Fibroblast of skin of abdomen (primary cell): Measurements from ENCODE around the gene ACAD10. TPM values are rescaled to one million over a fixed set of nuclear protein-coding genes. Genes with fewer than 3 reads are reported as not detected.
"Not testable (repeated sequence)": the region's sequence is repeated elsewhere in the genome, so short reads cannot be mapped to it uniquely, and the experiment has no call there.

Experiments used
- DNase-seq: peaks from one replicate; pipeline ENCODE4 v3.0.0-alpha.2; 2013
- polyA plus RNA-seq, 2 experiments: library from polyadenylated mRNA; unstranded; fragments of 120-200 nt; gene quantifications; one replicate each; pipeline ENCODE4 v1.2.1, GENCODE V29; 2013; ENCODE audit not compliant: insufficient read length in 2 of 2

Gene ACAD10
- 12.9 TPM for polyA plus RNA-seq (2013, experiment 1 of 2; ENCODE audit: insufficient read length)
- polyA plus RNA-seq (2013, experiment 2 of 2; ENCODE audit: insufficient read length): 14.2 TPM

- peak; percentile 93 for DNase-seq
Measured at GRCh38 chr12:111685811-111686573, at the start of gene ACAD10, which contains the start of gene BRAP. ACAD10 (plus strand) TSS chr12:111686053; CDS start chr12:111692710, 6,657 bp downstream. BRAP (minus strand) TSS chr12:111685956; CDS start chr12:111685792, 164 bp downstream.

GRCh38 chr12:111636209-111636945, 49.5 kb upstream of the ACAD10 start:
- peak; percentile 84 for DNase-seq

GRCh38 chr12:111638556-111638955, 47.3 kb upstream of the ACAD10 start:
- DNase-seq: no peak

- no peak for DNase-seq
Measured at GRCh38 chr12:111640506-111640905, 45.3 kb upstream of the ACAD10 start.

GRCh38 chr12:111642681-111643426, 43.0 kb upstream of the ACAD10 start:
- DNase-seq: no peak

- no peak for DNase-seq
Measured at GRCh38 chr12:111643427-111643826, 42.4 kb upstream of the ACAD10 start.

GRCh38 chr12:111645433-111645832, 40.4 kb upstream of the ACAD10 start:
- DNase-seq: no peak

GRCh38 chr12:111650912-111651311, 34.9 kb upstream of the ACAD10 start:
- DNase-seq: no peak

- not testable (repeated sequence) for DNase-seq
Measured at GRCh38 chr12:111652530-111652929, 33.3 kb upstream of the ACAD10 start.

GRCh38 chr12:111653596-111653995, 32.3 kb upstream of the ACAD10 start:
- DNase-seq: no peak

- DNase-seq: no peak
Measured at GRCh38 chr12:111655356-111655755, 30.5 kb upstream of the ACAD10 start.

- DNase-seq: no peak
Measured at GRCh38 chr12:111656016-111656415, 29.8 kb upstream of the ACAD10 start.

- no peak for DNase-seq
Measured at GRCh38 chr12:111664499-111664898, 21.4 kb upstream of the ACAD10 start.

- DNase-seq: no peak
Measured at GRCh38 chr12:111664961-111665865, 20.6 kb upstream of the ACAD10 start.

- DNase-seq: no peak
Measured at GRCh38 chr12:111672822-111673381, 13.0 kb upstream of the ACAD10 start.

GRCh38 chr12:111673503-111673902, 12.3 kb upstream of the ACAD10 start:
- DNase-seq: peak; percentile 18

- DNase-seq: no peak
Measured at GRCh38 chr12:111677186-111677585, 8.7 kb upstream of the ACAD10 start.

- DNase-seq: not testable (repeated sequence)
Measured at GRCh38 chr12:111684485-111685198, 1.2 kb upstream of the ACAD10 start.

GRCh38 chr12:111685322-111685810, 487 bp upstream of the ACAD10 start:
- no peak for DNase-seq

- no peak for DNase-seq
Measured at GRCh38 chr12:111686574-111687105, 787 bp downstream of the ACAD10 start.
